Endodermal cell (in vitro differentiated cells): ENCODE results near the gene SRRD. TPM values are rescaled to one million over a fixed set of nuclear protein-coding genes. Genes with fewer than 3 reads are reported as not detected.

Source experiments
- DNase-seq: peaks from one replicate; pipeline ENCODE4 v3.0.0-alpha.2; 2017
- H3K27ac ChIP-seq: 2 replicates; pipeline ENCODE4 v1.5.1; 2013; ENCODE audit warnings: mild to moderate bottlenecking, low read depth, low read length, moderate library complexity
- H3K27me3 ChIP-seq: 2 replicates; pipeline ENCODE4 v1.6.1; 2013; ENCODE audit warnings: mild to moderate bottlenecking, low read length, moderate library complexity; ENCODE audit not compliant: insufficient read depth, control insufficient read depth, poor library complexity, severe bottlenecking
- H3K36me3 ChIP-seq: 2 replicates; pipeline ENCODE4 v1.7.0; 2013; ENCODE audit warnings: mild to moderate bottlenecking, low read length, moderate library complexity; ENCODE audit not compliant: control insufficient read depth, insufficient read depth
- H3K4me1 ChIP-seq: one replicate; pipeline ENCODE4 v1.7.0; 2013; ENCODE audit warnings: low read length; ENCODE audit not compliant: control insufficient read depth, insufficient read depth
- H3K4me3 ChIP-seq: 2 replicates; pipeline ENCODE4 v1.5.1; 2013; ENCODE audit warnings: mild to moderate bottlenecking, low read length, moderate library complexity
- H3K9ac ChIP-seq: 2 replicates; pipeline ENCODE4 v1.6.1; 2013; ENCODE audit warnings: mild to moderate bottlenecking, low read length, moderate library complexity; ENCODE audit not compliant: poor library complexity, severe bottlenecking; ENCODE audit errors: extremely low read depth
- H3K9me3 ChIP-seq: 2 replicates; pipeline ENCODE4 v1.6.1; 2013; ENCODE audit warnings: mild to moderate bottlenecking, low read length, moderate library complexity; ENCODE audit not compliant: control insufficient read depth
- H3K27ac Mint-ChIP-seq: 2 replicates; pipeline ENCODE4 v1.8.0; 2020; ENCODE audit warnings: mixed read lengths
- H3K27me3 Mint-ChIP-seq: 2 replicates; pipeline ENCODE4 v1.8.0; 2021; ENCODE audit warnings: mild to moderate bottlenecking, mixed read lengths; ENCODE audit not compliant: insufficient read depth
- H3K36me3 Mint-ChIP-seq: 2 replicates; pipeline ENCODE4 v1.8.0; 2020; ENCODE audit warnings: low read depth, mixed read lengths
- H3K4me1 Mint-ChIP-seq: 2 replicates; pipeline ENCODE4 v1.8.0; 2020; ENCODE audit warnings: mixed read lengths
- H3K4me3 Mint-ChIP-seq: 2 replicates; pipeline ENCODE4 v1.8.0; 2020; ENCODE audit warnings: mild to moderate bottlenecking, moderate library complexity, mixed read lengths
- H3K9me3 Mint-ChIP-seq: 2 replicates; pipeline ENCODE4 v1.8.0; 2020; ENCODE audit warnings: mild to moderate bottlenecking, mixed read lengths
- WGBS, 2 experiments: methylation state at CpG; one replicate each; pipeline versions ENCODE4 v1.1.5 to v1.1.7; 2013; ENCODE audit warnings: missing lambda C conversion rate in 2 of 2, mixed read lengths in 1 of 2; ENCODE audit not compliant: insufficient coverage in 1 of 2, insufficient read length in 1 of 2; 5-methylcytosine and 5-hydroxymethylcytosine counted together
- total RNA-seq, 2 donors: library from RNA; stranded (reverse); fragmentation: NEBNext Ultra II Directional in 1 of 2; extraction: Animal tissue kit (Norgen Biotek cat#: 25700) in 1 of 2; gene quantifications; 2 replicates in 1 of 2; 3 replicates in 1 of 2; pipeline ENCODE4 v1.2.1, GENCODE V29; 2021
- TF ChIP-seq, protein P1 (sequence below): fragments of 200-600 bp; sonication (generic); conservative IDR thresholded peaks from 2 replicates; pipeline ENCODE4 v1.5.0; 2021; ENCODE audit warnings: antibody characterized with exemption, mild to moderate bottlenecking

SRRD gene
- total RNA-seq, 2 donors from 2014 or later, result 27.4 to 30.0 TPM

DNA sequence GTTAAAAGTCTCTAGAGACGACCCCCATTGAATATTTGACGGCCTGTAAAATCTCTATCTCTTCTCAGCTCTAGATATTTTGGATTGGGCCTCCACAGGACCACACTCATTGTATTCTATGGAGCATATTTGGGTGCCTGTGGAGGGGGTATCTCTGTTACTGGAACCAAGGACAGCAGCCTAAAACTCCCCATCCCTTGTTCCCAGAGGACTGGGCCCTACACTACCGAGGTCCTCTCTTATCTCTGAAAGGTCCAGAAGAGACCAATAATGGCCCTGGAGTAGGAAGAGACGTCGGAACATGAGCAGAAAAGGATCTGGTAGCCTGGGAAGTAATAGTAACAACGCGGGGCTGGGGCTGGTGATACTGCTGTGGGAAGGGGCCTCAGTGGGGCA lies 636 bp upstream of the SRRD start:
- Histone ChIP-seq H3K4me3 (peak overlapping the region; percentile 100), H3K9ac (peak overlapping the region; percentile 91), H3K27me3 (no peaks in the 10 kb centered on the region), H3K27ac (peak overlapping the region; percentile 75), H3K36me3 (peaks cover 17% of the 10 kb centered on the region), H3K4me1 (peaks cover 3% of the 10 kb centered on the region), H3K9me3 (no peaks in the 10 kb centered on the region)
- H3K36me3 Mint-ChIP-seq, result peaks cover 24% of the 10 kb centered on the region
- H3K9me3 Mint-ChIP-seq, result no peaks in the 10 kb centered on the region
- WGBS, 2 experiments, result 16 to 39% methylated on average over 4 to 7 of the region's 7 CpGs
- DNase-seq, result no peak
- TF ChIP-seq, protein P1, sequence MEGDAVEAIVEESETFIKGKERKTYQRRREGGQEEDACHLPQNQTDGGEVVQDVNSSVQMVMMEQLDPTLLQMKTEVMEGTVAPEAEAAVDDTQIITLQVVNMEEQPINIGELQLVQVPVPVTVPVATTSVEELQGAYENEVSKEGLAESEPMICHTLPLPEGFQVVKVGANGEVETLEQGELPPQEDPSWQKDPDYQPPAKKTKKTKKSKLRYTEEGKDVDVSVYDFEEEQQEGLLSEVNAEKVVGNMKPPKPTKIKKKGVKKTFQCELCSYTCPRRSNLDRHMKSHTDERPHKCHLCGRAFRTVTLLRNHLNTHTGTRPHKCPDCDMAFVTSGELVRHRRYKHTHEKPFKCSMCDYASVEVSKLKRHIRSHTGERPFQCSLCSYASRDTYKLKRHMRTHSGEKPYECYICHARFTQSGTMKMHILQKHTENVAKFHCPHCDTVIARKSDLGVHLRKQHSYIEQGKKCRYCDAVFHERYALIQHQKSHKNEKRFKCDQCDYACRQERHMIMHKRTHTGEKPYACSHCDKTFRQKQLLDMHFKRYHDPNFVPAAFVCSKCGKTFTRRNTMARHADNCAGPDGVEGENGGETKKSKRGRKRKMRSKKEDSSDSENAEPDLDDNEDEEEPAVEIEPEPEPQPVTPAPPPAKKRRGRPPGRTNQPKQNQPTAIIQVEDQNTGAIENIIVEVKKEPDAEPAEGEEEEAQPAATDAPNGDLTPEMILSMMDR, result no peak
- peak overlapping the region; percentile 99 for H3K27ac Mint-ChIP-seq
- H3K4me3 Mint-ChIP-seq, result peak overlapping the region; percentile 88
- H3K27me3 Mint-ChIP-seq, result no peaks in the 10 kb centered on the region
- peaks cover 37% of the 10 kb centered on the region for H3K4me1 Mint-ChIP-seq

DNA sequence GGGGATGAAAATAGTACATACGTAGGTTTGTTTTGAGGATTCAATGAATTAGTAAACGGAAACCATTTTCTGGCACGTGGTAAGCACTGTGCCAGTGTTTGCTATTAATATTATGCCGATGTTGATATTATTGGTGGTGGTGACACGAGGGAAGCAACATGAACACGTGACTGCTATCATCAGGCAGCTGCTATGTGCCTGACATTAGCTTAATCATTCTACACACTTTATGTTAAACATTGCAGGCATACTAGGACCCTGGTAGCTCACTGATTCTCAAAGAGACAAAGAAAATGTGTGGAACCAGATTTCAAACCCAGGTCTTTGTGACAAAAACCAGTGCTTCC lies 656 bp downstream of the SRRD start:
- peak overlapping the region; percentile 99 for H3K27ac Mint-ChIP-seq
- Histone ChIP-seq H3K9ac (peak overlapping the region; percentile 91), H3K27me3 (no peaks in the 10 kb centered on the region), H3K27ac (peak overlapping the region; percentile 75), H3K4me3 (peak overlapping the region; percentile 100), H3K36me3 (peaks cover 21% of the 10 kb centered on the region), H3K9me3 (no peaks in the 10 kb centered on the region), H3K4me1 (peaks cover 3% of the 10 kb centered on the region)
- WGBS, 2 experiments, result 16 to 27% methylated on average over 3 to 6 of the region's 6 CpGs
- no peaks in the 10 kb centered on the region for H3K9me3 Mint-ChIP-seq
- H3K4me3 Mint-ChIP-seq, result peak overlapping the region; percentile 88
- TF ChIP-seq, protein P1, result no peak
- no peak for DNase-seq
- H3K4me1 Mint-ChIP-seq, result peaks cover 36% of the 10 kb centered on the region
- peaks cover 31% of the 10 kb centered on the region for H3K36me3 Mint-ChIP-seq
- H3K27me3 Mint-ChIP-seq, result no peaks in the 10 kb centered on the region

DNA sequence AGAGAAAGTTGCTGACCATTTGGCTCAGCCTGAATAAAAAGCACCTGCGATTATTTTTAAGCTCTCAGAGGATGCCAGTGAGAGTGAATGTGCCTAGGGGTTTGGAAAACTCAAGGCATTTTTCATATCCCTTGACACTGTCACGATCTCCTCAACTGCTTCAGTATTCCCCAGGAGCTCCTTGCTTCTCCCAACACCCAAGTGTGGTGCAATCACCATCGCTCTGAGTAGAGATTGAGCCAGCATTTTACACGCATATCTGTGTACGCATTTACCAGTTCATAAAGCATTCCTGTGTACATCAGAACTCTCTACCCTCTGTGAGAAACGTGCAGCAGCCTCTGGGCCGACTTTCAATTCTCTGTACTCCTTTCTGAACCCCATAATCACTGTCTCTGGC lies 1.3 kb downstream of the SRRD start:
- Histone ChIP-seq H3K9me3 (no peaks in the 10 kb centered on the region), H3K4me1 (peaks cover 3% of the 10 kb centered on the region), H3K27ac (no peak overlapping the region), H3K9ac (peak overlapping the region; percentile 91), H3K27me3 (no peaks in the 10 kb centered on the region), H3K36me3 (peaks cover 27% of the 10 kb centered on the region), H3K4me3 (peak overlapping the region; percentile 100)
- DNase-seq, result no peak
- Mint-ChIP-seq H3K9me3 (no peaks in the 10 kb centered on the region), H3K36me3 (peaks cover 31% of the 10 kb centered on the region), H3K27ac (peak overlapping the region; percentile 65), H3K4me1 (peaks cover 29% of the 10 kb centered on the region), H3K27me3 (no peaks in the 10 kb centered on the region), H3K4me3 (peak overlapping the region; percentile 88)
- 86 to 92% methylated on average over 7 of the region's 7 CpGs for WGBS, 2 experiments
- TF ChIP-seq, protein P1, result no peak
